Stimulated activated CD8-positive, alpha-beta memory T cell treated with anti-CD3 and anti-CD28 coated beads, Interleukin-2, amount 100 ng/mL, for 1 hour (primary cell): ENCODE measurements around the gene PAPSS1.

Experiments used
- DNase-seq, 2 donors: peaks; one replicate each; pipeline ENCODE4 v3.0.0-alpha.2; 2020; ENCODE audit warnings: low read depth in 2 of 2

PAPSS1 gene

GRCh38 chr4:107629318-107629717 is 90.7 kb downstream of the PAPSS1 start:
- no peak for DNase-seq

DNA sequence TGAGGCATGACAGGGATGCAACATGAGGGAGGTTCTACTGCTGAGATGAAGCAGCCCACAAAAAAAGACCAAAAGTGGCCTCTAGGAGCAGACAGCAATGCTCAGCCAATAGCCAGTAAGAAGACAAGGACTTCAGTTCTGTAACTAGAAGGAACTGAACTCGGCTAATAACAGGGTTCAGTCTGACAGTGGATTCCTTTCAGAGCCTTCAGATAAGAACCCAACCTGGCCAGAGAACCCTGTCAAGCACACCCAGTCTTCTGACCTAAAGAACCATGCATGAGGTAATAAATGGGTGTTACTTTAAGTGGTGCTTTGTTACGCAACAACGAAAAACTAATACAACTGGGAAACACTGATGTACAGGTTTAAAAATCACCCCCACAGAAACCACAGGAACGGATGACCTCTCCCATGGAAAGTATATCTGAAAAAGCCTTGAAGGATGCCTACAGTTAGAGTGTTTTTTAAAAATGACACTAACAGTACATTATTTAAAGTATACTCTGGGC is 94.6 kb downstream of the PAPSS1 start:
- DNase-seq, result no peak

GRCh38 chr4:107624024-107624423 is 96.0 kb downstream of the PAPSS1 start:
- DNase-seq, result no peak

DNA sequence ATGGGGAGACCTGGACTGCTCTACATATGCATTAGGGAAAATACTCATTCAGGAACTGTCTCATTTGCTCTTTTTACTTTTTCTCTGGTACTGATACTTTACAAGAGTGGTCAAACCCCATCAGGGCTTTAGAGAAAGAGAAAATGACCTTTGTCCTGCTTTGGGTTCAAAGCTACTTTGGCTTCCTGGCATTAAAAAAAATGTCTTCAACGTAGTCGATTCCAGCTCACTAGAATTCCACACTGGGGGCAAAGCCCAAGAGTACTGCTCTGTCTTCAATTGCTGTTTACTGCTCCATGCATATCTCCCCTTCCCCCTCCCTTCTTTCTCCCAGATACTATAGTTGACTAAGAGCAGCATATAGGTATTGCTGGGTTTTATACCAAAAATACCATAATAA is 98.0 kb downstream of the PAPSS1 start:
- no peak for DNase-seq

DNA sequence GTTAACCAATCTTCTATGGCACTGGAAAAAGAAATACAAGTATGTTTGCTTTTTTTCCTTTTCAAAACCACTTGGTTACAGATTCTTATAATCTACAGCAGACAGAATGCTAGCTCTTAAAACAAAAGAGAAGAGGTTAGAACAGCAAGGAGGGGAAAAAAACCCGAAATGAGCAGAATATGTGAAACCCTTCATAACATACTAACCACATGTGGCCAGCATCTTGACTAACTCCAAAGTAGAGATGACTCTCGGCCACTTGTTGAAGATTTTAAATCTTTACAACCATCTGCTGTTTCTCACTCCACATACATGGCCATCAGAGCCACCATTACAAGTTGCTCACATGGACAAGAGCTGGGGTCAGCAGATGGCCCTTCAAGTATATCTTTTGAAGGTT is 100.3 kb downstream of the PAPSS1 start:
- DNase-seq, result no peak

GRCh38 chr4:107619066-107619465 is 101.0 kb downstream of the PAPSS1 start:
- DNase-seq, result no peak

- no peak for DNase-seq
Measured at GRCh38 chr4:107618656-107619055, 101.4 kb downstream of the PAPSS1 start.

DNA sequence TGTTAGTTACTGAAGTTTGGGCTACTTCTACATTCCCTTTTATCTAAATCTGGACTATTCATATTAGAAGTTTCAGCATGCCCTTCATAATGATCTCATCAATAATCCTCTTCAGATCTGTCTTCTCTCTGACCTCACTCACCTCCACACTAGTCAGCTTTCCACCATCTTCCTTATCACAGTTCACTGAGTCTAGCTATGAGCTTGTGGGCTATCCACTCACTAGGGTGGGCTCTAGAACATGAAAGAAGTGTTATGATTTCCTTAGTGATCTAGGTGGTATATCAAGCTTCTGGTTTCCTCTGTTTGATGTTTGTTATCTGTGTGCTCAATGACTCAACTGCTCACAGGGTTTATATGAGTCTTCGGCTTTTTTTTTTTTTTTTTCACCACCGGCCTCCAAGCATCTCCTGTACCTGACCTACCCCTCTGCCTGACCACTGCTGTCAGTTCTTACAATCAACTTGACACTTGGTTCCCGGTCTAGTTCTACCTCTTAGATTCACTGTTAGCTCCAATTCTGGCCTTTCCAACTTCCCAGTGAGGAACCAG is 103.1 kb downstream of the PAPSS1 start:
- no peak for DNase-seq

- DNase-seq, result no peak
Measured at GRCh38 chr4:107615809-107616208, 104.2 kb downstream of the PAPSS1 start.

DNA sequence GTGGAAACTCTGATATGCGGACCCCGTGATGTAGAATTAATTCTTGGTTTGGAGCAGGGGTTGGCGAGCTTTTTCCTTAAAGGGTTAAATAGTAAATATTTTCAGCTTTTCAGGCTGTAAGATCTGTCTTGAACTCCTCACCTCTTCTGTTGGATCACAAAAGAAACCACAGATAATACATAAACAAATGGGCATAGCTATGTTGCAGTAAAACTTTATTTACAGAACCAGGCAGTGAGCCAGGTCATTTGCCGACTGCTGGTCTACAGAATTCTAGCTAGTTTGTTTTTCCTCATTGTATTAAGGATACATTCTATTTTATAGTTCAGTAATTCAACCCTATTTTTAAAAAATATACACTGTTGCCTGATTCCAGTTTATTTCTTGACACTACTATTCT is 116.6 kb downstream of the PAPSS1 start:
- no peak for DNase-seq

GRCh38 chr4:107600983-107601382 is 119.1 kb downstream of the PAPSS1 start:
- DNase-seq, result no peak

DNA sequence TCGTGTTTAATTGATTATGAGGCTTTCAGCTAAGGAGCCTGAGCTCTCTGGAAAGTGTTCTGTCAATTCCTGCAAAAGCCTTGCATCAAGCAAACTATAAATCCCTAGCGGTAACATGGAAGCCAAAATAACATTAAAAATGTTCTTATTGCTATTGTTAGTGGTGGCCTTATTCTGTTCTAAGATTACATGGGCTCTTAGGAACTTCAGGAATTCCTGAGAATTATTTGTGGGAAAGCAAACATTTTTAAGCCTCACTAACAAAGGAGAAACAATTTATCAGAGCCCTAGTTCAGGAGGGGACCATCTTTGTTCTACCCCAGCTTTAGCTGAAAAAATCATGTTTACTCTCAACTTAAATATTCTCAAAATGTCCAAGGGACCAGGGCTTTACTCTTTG is 119.6 kb downstream of the PAPSS1 start:
- no peak for DNase-seq

GRCh38 chr4:107599841-107600240 is 120.2 kb downstream of the PAPSS1 start:
- DNase-seq, result no peak

DNA sequence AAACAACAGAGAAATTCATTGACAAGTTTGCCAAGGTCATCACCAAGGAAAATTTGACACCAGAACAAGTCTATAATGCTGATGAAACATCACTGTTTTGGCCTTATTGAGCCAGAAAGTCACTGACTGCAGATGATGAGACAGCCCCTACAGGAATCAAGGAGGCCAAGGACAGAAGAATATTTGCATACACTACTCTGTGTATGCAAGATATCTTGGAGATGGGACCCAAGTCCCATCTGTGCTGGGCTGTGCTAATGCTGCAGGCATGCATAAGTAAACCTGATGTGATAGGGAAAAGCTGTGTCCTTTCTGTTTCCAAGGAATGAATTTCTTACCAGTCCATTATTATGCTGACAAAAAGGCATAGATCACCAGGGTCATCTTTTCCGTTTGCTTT is 126.8 kb downstream of the PAPSS1 start:
- no peak for DNase-seq

- no peak for DNase-seq
Measured at GRCh38 chr4:107592519-107592918, 127.5 kb downstream of the PAPSS1 start.

- no peak for DNase-seq
Measured at GRCh38 chr4:107589269-107589668, 130.8 kb downstream of the PAPSS1 start.

- DNase-seq, result no peak
Measured at GRCh38 chr4:107586371-107586770, 133.7 kb downstream of the PAPSS1 start.

DNA sequence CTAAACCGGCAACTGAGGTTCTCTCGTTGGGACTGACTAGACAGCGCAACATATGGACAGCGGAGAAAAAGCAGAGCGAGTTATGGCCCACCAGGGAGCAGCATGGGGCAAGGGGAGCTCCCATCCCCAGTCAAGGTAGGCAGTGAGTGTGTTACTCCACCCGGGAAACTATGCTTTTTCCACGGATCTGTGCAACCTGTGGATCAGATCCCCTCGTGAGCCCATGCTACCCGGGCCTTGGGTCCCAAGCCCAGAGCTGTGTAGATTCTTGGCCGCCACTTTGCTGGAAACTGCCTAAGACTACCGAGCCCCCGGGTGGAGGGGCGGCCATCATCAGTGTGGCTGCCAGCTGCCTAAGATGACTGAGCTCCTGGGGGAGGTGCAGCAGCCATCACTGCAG is 140.9 kb downstream of the PAPSS1 start:
- no peak for DNase-seq

DNA sequence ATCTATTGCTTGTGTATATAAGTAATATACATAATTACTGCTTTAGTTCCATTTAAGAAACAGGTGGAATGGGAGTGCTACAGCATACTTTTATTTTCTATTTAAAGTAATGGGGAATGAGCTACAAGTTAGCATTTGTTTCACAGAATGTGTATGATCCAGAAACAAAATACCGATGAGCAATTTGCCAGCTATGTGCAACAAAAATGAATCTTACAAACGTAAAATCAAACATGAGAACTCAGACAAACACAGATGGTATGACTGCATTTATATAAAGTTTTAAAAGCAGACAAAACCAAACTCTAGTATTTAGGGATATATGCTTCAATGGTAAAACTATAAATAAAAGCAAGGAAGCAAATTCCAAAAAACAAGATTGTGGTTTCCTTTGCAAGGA is 141.7 kb downstream of the PAPSS1 start:
- DNase-seq, result no peak

DNA sequence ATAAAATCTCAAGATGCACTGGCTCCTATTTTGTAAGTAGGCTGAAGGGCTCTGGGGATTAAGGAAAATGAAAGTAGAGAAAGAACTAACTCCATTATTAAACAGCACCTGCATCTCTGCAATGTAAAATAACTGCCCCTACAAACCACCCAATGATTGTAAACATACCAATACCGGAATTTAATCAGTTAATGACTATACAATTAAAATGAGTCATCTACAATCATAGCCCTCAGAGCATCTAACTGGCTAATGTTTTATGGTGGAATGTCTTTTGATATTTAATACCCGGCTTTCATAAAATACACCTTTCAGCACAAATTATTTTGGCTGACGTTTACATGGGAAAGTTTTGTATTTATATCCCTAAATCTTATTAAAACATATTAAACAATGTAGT is 142.3 kb downstream of the PAPSS1 start:
- DNase-seq, result no peak

DNA sequence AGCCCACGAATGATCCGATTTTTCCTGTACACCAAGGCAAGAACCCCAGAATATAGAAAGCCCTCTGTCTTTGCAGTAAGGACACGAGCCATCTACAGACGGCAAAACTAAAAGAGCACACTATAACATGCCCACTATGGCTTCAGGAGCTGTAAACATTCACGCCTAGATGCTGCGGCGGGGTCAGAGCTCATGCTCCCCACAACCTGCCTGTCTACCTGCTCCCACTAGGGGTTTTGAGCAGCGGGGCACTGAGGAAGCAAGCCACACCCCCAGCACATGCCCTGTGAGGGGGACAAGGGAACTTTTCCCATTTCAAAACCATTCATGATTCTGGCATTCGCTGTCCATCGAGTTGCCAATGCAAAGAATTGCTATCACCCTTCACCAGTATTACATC is 144.8 kb downstream of the PAPSS1 start:
- DNase-seq, result no peak

- DNase-seq, result no peak
Measured at GRCh38 chr4:107572281-107572680, 147.8 kb downstream of the PAPSS1 start.

GRCh38 chr4:107570952-107571351 is 149.1 kb downstream of the PAPSS1 start:
- DNase-seq, result no peak

DNA sequence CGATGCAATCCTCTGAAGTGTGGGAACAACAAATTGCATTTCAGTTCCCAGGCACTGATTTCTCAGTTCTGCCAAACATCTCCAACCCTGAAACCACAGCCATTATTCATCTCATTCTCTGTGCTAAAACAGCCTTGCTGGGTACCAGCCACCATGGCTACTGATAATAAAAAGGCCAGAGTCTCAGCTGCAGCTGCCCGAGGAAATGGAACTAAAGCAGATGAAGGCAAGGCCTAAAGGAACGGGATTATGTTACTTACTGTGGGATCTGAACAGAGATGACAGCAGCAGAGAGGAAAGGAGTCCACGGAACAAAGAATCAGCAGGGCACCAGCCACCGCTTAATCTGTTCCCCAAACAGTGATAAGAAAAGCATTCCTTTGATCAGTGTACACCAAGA is 155.7 kb downstream of the PAPSS1 start:
- no peak for DNase-seq
